Measurements from ENCODE around the gene EIF4EBP2. TPM values are rescaled to one million over a fixed set of nuclear protein-coding genes. Genes with fewer than 3 reads are reported as not detected.

The EIF4EBP2 gene
- total and polyA plus RNA-seq, 12 donors, result 17.7 to 106 (median 70.1) TPM

GRCh38 chr10:70437721-70438120 is 33.8 kb downstream of the EIF4EBP2 start:
- Histone ChIP-seq H3K9me3 (replicated peaks in 1 of 3) (no peaks in the 10 kb centered on the region), H3K27me3 (peaks cover 29% of the 10 kb centered on the region), H3K27ac (no peak overlapping the region), H3K4me3 (no peak overlapping the region), H3K4me1 (replicated peaks in 1 of 2) (peaks cover 9 to 14% of the 10 kb centered on the region in 2 donors), H3K36me3 (replicated peaks in 1 of 2) (no peaks in the 10 kb centered on the region)
- no peak for TF ChIP-seq POLR2A (IDR thresholded peaks at IDR 0.05)
- no peak for TF ChIP-seq CTCF (IDR thresholded peaks at IDR 0.05)
- 61 to 68% (median 64%) methylated on average over 5 of the region's 5 CpGs for WGBS, 4 donors
- no peak for DNase-seq
- intact Hi-C loops (cut with DNase I), result no loop called here

GRCh38 chr10:70440296-70441160 is 36.6 kb downstream of the EIF4EBP2 start:
- H3K9me3 ChIP-seq (replicated peaks in 1 of 3), result no peaks in the 10 kb centered on the region
- no peak for TF ChIP-seq POLR2A (IDR thresholded peaks at IDR 0.05)
- no peak for TF ChIP-seq CTCF (IDR thresholded peaks at IDR 0.05)
- H3K4me3 ChIP-seq, result peak overlapping the region in 1 of 4 donors; percentile 5

GRCh38 chr10:70441161-70441894 is 37.4 kb downstream of the EIF4EBP2 start, which contains the start of gene NODAL:
Gene NODAL (minus strand): TSS chr10:70441681. CDS start chr10:70441667, 14 bp downstream.
- 6 to 14% (median 13%) methylated on average over 32 to 60 of the region's 60 CpGs for WGBS, 4 donors
- Histone ChIP-seq H3K4me1 (replicated peaks in 1 of 2) (peaks cover 9 to 14% of the 10 kb centered on the region in 2 donors), H3K27ac (no peak within 1 kb of the TSS), H3K9me3 (replicated peaks in 1 of 3) (no peaks in the 10 kb centered on the region), H3K36me3 (replicated peaks in 1 of 2) (no peaks in the 10 kb centered on the region), H3K4me3 (peak within 1 kb of the TSS in 1 of 4 donors; percentile 5), H3K27me3 (peaks cover 29% of the 10 kb centered on the region)
- intact Hi-C loops (cut with DNase I), result no loop called here
- TF ChIP-seq POLR2A (IDR thresholded peaks at IDR 0.05) (no peak), CTCF (IDR thresholded peaks at IDR 0.05) (no peak)
- no peak for DNase-seq

More at GRCh38 chr10:70440296-70441160, 36.6 kb downstream of the EIF4EBP2 start:
- peaks cover 9 to 14% of the 10 kb centered on the region in 2 donors for H3K4me1 ChIP-seq (replicated peaks in 1 of 2)
- no peak for DNase-seq
- H3K27ac ChIP-seq, result no peak overlapping the region
- intact Hi-C loops (cut with DNase I), result no loop called here
- peaks cover 29% of the 10 kb centered on the region for H3K27me3 ChIP-seq
- 5 to 17% (median 6%) methylated on average over 9 to 69 of the region's 69 CpGs for WGBS, 4 donors
- no peaks in the 10 kb centered on the region for H3K36me3 ChIP-seq (replicated peaks in 1 of 2)

- Histone ChIP-seq H3K36me3 (replicated peaks in 1 of 2) (no peaks in the 10 kb centered on the region), H3K27ac (no peak overlapping the region), H3K4me3 (no peak overlapping the region), H3K27me3 (peaks cover 29% of the 10 kb centered on the region), H3K9me3 (replicated peaks in 1 of 3) (no peaks in the 10 kb centered on the region), H3K4me1 (replicated peaks in 1 of 2) (peaks cover 9 to 14% of the 10 kb centered on the region in 2 donors)
- no peak for TF ChIP-seq POLR2A (IDR thresholded peaks at IDR 0.05)
- TF ChIP-seq CTCF (IDR thresholded peaks at IDR 0.05), result no peak
- intact Hi-C loops (cut with DNase I), result no loop called here
- no peak for DNase-seq
- WGBS, 4 donors, result 38 to 63% (median 47%) methylated on average over 7 to 12 of the region's 12 CpGs
Observed at GRCh38 chr10:70441895-70442309, 38.0 kb downstream of the EIF4EBP2 start.

All from adrenal gland (tissue), 12 donors.